Retinal pigment epithelial cell (primary cell): Measurements from ENCODE around the gene RAB8B.

Experiments used
- DNase-seq: peaks from one replicate; pipeline ENCODE4 v3.0.0-alpha.2; 2010; ENCODE audit warnings: low read depth
- H3K4me3 ChIP-seq: 2 replicates; pipeline ENCODE4 v1.5.1; 2011; ENCODE audit warnings: mild to moderate bottlenecking, low read length, control low read depth, moderate library complexity
- CTCF ChIP-seq: conservative IDR thresholded peaks from 2 replicates; pipeline ENCODE4 v1.5.1; 2011; ENCODE audit warnings: low read depth, low read length, control low read depth, inconsistent platforms

Gene RAB8B

DNA sequence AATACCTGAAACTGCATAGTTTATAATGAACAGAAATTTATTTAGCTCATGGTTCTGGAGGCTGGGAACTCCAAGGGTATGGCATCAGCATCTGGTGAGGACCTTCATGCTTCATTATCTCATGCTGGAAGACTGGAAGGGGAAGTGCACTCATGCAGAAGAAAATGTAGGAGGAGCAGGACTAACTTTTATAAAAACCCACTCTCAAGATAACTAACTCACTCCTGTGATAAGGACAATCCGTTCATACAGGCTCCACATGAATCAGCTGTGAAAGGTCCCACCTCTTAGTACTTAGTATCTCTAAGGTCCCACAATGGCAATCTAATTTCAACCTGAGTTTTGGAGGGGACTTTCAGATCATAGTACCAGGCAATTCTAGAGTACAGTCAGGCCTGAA is 54.4 kb downstream of the RAB8B start:
- no peak for TF ChIP-seq CTCF
- no peak overlapping the region for H3K4me3 ChIP-seq
- DNase-seq, result no peak

GRCh38 chr15:63244399-63244798 is 55.0 kb downstream of the RAB8B start:
- no peak for TF ChIP-seq CTCF
- peak; percentile 94 for DNase-seq
- peak overlapping the region; percentile 14 for H3K4me3 ChIP-seq

DNA sequence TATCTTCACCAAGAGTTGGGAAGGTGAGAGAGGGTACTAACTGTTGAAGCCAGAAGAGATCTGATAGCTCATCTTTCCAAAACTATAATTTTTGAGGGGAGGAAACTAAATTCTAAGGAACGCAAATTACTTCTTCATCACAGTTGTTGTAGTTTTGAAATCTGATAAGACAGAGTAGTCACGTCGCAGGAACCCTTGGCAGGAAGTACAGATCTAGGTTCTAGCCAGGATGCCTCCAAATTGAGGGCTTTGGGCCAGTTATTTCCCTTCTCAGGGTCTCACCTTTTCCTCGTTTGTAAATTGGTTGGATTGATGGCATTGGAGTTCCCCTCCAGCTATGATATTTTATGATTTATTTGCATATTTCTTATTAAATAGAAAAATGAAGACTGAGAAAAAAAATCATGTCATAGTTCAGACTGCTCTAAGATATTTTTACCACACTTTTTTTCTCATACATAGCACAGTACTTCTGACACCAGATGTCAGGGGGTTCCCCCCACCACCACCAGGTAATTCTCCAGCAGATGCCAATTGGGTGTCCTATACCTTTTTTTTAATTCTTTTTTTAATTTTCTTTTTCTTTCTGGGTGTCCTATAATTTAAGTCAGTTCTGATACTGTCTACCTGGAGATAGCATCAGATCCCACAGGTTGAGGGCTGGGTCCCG is 55.7 kb downstream of the RAB8B start:
- H3K4me3 ChIP-seq, result peak overlapping the region; percentile 14
- no peak for TF ChIP-seq CTCF
- no peak for DNase-seq

GRCh38 chr15:63246691-63247469 is 57.5 kb downstream of the RAB8B start:
- peak; percentile 87 for DNase-seq

GRCh38 chr15:63250312-63250965 is 61.0 kb downstream of the RAB8B start:
- no peak for DNase-seq
- no peak overlapping the region for H3K4me3 ChIP-seq
- no peak for TF ChIP-seq CTCF

More at GRCh38 chr15:63246691-63247469, 57.5 kb downstream of the RAB8B start:
- no peak for TF ChIP-seq CTCF
- H3K4me3 ChIP-seq, result no peak overlapping the region

DNA sequence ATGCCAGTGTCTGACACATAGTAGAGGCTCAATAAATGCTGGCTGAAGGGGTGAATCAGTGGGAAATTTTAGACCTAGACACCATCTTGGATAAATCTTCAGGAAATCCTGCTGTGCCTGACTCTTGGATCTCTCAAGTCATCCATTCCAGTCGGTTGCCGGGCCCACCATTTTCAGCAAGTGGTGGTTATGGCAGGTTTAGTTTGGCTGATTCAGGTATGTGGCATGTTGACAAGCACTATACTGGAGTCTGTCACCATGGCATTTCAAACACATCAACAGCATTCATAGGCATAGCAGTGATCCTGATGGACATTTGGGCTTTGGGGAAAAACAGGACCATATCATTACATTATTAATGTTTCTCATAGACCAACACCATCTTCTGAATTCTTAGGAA is 62.3 kb downstream of the RAB8B start:
- TF ChIP-seq CTCF, result no peak
- H3K4me3 ChIP-seq, result no peak overlapping the region
- DNase-seq, result no peak
